HG03280 (cell line): ENCODE data around the gene ZNF618.

Experiments used
- ATAC-seq: cut with Tn5 transposase; IDR thresholded peaks from one replicate; pipeline ENCODE4 v1.9.1; 2021; ENCODE audit warnings: mild to moderate bottlenecking, moderate library complexity; ENCODE audit not compliant: unreplicated experiment

ZNF618 gene

GRCh38 chr9:113909421-113909820, 33.3 kb downstream of the ZNF618 start:
- no peak for ATAC-seq

GRCh38 chr9:113910036-113910639, 34.0 kb downstream of the ZNF618 start:
- no peak for ATAC-seq

GRCh38 chr9:113911850-113912557, 35.9 kb downstream of the ZNF618 start:
- no peak for ATAC-seq

GRCh38 chr9:113912816-113913215, 36.7 kb downstream of the ZNF618 start:
- ATAC-seq: no peak

- no peak for ATAC-seq
These were observed 37.5 kb downstream of the ZNF618 start for GRCh38 chr9:113913426-113914195.

GRCh38 chr9:113914517-113914916, 38.4 kb downstream of the ZNF618 start:
- no peak for ATAC-seq

GRCh38 chr9:113915817-113916434, 39.8 kb downstream of the ZNF618 start:
- ATAC-seq: no peak

- no peak for ATAC-seq
These were observed 40.8 kb downstream of the ZNF618 start for GRCh38 chr9:113916931-113917330.

- ATAC-seq: no peak
These were observed 42.7 kb downstream of the ZNF618 start for GRCh38 chr9:113918697-113919350.

- no peak for ATAC-seq
These were observed 43.3 kb downstream of the ZNF618 start for GRCh38 chr9:113919382-113919781.

GRCh38 chr9:113919871-113920270, 43.8 kb downstream of the ZNF618 start:
- no peak for ATAC-seq

GRCh38 chr9:113920872-113921271, 44.8 kb downstream of the ZNF618 start:
- ATAC-seq: no peak

GRCh38 chr9:113921396-113921925, 45.4 kb downstream of the ZNF618 start:
- ATAC-seq: no peak

- no peak for ATAC-seq
These were observed 46.1 kb downstream of the ZNF618 start for GRCh38 chr9:113922160-113922559.

- no peak for ATAC-seq
These were observed 50.1 kb downstream of the ZNF618 start for GRCh38 chr9:113926211-113926610.

- ATAC-seq: no peak
These were observed 51.2 kb downstream of the ZNF618 start for GRCh38 chr9:113927277-113927676.

- ATAC-seq: no peak
These were observed 52.2 kb downstream of the ZNF618 start for GRCh38 chr9:113928269-113928668.

- no peak for ATAC-seq
These were observed 53.7 kb downstream of the ZNF618 start for GRCh38 chr9:113929634-113930389.

- no peak for ATAC-seq
These were observed 54.3 kb downstream of the ZNF618 start for GRCh38 chr9:113930390-113930783.

GRCh38 chr9:113931140-113931539, 55.0 kb downstream of the ZNF618 start:
- ATAC-seq: no peak
